Stimulated activated CD4-positive, alpha-beta T cell treated with anti-CD3 and anti-CD28 coated beads, Interleukin-4, amount 100 ng/mL, for 1 hour (primary cell): Measurements from ENCODE around the gene MYBBP1A.

ENCODE experiments used
- DNase-seq: peaks from one replicate; pipeline ENCODE4 v3.0.0-alpha.2; 2020

The MYBBP1A gene

DNA sequence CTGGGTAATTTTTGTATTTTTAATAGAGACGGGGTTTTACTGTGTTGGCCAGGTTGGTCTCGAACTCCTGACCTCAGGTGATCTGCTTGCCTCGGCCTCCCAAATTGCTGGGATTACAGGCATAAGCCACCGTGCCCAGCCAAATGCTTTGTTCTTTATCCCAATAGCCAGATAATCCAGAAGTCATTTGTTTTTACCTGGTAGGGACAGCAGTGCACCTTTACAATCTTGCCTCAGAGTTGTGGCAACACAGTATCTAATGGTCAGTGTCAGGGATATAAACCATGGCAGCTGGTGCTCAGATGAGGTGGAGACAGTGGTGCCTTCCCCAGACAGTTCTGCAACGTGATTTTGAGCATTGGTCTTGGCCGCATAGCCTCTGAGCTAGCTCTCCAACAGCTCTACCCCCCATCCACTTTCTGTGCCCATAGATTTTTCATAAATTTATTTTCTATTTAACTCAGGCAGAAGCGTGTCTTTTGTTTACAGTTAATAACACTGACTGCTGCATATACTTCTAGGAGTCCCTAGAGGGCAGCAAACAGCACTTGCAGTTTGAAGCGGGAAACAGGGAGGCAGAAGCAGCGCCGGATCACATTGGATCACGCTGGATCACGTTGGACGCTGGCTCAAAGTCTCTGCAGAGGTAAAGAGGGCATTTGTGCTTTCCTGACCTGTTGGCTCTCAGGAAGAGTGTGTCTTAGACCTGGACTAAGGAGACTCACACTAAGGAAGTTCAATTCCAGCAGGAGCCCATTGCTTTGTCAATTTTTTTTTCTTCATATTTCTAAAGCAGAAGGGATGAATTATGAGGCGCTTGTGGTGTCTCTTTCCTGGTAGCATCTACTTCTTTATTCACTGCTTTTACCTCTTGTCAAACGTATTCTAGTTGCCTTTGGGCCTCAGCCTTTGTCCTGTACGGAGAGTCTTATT is 10.3 kb upstream of the MYBBP1A start:
- peak; percentile 49 for DNase-seq

DNA sequence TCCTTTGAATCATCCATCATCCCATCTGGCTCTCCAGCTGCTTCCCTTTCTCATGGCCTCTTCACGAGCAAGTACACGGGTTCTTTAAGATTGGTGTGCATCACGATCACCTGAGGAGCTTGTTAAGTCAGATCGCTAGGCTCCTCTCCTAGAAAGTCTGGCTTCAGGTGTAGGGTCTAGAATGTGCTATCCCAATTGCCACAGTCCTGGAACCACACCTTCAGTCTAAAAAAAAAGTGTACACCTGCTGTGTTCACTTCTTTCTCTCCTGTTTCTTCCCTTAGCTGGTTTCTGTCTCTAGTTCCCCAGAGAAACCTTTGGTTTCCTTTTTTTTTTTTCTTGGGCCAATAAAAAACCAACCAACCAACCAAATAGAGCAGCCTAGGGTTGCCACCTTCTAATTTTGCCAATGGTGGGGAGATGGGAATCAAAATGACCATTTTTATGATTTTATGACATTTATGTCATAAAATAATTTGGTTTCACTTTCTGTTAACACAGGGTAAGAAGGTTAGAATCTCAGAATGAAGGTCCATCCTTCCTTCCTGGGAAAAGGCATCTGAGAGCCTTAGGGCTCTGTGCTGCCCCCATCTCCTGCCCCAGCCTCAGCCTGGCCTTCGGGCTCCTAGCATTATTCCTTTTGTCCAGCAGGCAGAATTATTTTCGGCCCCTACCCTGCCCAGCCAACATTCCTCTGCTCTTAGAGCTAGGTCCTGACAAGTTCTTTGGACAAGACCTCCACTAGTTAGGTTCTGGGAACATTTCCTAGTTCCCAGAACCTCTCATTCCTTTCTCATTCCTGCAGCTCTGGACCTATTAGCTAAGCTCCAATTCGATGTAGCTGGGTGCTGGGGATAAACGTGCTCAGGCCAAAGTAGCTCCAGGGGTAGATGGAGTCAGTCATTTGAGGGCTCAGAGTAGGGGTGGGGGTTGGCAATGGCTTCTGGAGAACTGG is 7.1 kb upstream of the MYBBP1A start:
- no peak for DNase-seq

DNA sequence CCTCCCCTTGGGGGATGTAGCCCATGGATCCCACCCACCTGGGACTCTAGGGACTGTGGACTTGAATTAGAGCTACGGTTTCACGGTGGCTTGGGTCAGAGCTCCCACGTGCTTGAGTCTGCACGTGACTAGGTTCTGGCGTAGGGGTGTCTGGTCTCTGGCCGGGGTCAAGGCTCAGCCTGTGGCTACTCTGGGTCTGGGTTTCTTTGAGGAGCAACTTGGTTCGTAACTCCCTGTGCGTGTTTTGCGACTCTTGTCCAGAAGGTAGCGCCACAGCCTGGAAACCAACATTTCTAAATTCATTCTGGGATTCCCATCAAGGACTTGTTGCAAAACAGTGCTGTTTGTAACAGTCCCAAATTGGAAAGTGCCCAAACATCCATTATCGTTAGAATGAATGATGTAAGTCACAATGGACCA is 5.7 kb upstream of the MYBBP1A start:
- no peak for DNase-seq

DNA sequence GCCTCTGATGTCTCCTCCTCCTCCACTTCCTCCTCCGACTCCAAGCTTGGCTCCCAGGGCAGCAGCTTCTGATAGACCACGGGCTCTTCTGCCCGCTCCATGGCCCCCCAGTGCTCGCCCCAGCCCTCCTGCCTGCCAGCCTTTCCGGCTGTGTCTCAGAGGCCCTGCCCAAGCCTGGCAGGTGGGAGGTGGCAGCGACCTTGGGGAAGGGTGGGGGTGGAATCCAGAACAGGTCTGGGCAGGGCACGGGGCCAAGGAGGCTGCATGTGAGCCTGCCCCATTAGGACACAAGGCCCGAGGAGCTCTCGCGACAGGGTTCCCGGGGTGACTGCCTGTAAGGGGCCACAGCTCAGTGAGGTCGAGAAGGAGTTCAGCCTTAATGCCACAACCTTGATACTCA is 5.2 kb upstream of the MYBBP1A start, which contains the start of gene GGT6:
Gene GGT6 (minus strand): TSS at position 157 of the 400 bp plus-strand sequence. CDS start 56 bp downstream, at position 101.
- no peak for DNase-seq

DNA sequence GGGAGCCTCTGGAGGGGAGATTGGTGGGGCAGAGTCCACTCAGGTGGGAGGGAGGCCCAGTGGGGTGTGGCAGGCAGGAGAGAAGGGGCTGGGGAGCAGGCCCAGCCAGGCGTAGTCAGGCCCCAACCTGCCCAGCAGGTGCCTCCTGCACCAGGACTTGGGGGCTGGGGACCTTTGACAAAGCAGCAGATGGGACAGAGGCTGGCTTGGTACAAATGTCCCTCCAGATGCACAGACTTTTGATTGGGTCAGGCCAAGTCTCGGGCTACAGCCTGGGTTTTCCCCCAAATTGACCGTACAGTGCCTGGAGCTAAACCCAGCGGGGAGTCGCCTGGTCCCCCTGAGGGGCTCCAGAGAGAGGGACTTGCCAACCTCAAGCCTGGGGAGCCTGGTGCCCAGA is 4.8 kb upstream of the MYBBP1A start:
- DNase-seq = no peak

DNA sequence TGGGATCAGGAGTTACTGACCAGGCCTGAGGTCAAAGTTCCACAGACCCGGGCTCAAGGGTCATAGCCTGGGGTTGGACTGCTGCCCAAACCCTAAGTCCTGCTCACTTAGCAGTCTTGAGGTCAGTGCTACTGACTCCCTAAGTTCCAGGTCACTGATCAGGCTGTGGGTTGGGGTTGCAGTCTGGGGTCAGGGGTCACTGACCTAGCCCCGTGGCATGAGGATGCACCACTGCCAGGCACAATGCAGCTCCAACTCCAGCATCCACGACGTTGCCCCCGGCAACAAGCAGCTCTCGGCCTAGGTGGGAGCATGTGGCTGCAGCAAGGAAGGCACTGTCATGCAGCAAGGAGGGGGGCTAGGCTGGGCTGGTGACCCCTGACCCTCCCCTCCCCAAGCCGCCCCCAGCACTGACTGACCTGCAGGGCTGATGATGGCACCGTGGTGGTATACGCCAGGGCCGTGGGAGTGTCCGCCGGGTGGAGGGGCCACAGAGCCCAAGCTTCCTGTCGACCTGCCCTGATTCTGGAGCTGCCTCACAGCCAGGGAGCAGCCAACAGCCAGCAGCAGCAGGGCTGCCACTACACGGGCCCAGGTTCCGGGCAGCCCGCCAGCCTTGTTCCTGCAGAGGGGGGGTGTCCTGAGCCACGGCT is 4.1 kb upstream of the MYBBP1A start:
- DNase-seq = no peak

DNA sequence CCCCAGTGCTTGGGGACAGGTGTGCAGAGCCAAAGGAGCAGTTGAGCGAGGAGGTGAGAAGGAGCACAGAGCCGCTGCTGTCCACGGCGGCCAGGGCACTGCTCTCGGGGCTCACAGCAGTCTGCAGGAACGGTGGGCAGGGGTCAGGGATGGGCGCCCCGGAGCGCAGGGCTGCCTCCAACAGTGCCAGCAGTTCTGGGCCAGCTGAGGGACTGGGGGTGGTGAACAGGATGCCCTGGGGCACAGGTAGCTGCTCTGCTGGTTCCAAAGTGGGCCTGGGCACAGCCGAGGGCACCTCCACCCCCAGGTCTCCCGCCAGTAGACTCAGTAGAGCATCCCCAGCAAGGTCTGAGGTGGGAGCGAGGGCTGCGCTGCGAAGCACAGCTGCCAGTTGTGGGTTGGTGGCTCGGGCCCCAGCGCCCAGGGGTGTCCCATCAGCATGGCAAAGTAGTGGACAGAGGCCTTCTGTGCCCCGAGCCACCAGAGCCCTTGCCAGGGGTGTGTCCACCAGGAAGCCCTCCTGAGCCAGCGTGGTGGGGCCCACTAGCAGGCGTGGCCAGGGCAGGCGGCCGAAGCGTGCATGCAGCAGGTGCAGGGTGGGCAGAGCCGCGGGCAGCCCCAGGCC is 3.3 kb upstream of the MYBBP1A start:
- no peak for DNase-seq

- DNase-seq = no peak
Observed at GRCh38 chr17:4557626-4558346, 2.6 kb upstream of the MYBBP1A start.

GRCh38 chr17:4556996-4557395 is 1.8 kb upstream of the MYBBP1A start:
- DNase-seq = no peak

DNA sequence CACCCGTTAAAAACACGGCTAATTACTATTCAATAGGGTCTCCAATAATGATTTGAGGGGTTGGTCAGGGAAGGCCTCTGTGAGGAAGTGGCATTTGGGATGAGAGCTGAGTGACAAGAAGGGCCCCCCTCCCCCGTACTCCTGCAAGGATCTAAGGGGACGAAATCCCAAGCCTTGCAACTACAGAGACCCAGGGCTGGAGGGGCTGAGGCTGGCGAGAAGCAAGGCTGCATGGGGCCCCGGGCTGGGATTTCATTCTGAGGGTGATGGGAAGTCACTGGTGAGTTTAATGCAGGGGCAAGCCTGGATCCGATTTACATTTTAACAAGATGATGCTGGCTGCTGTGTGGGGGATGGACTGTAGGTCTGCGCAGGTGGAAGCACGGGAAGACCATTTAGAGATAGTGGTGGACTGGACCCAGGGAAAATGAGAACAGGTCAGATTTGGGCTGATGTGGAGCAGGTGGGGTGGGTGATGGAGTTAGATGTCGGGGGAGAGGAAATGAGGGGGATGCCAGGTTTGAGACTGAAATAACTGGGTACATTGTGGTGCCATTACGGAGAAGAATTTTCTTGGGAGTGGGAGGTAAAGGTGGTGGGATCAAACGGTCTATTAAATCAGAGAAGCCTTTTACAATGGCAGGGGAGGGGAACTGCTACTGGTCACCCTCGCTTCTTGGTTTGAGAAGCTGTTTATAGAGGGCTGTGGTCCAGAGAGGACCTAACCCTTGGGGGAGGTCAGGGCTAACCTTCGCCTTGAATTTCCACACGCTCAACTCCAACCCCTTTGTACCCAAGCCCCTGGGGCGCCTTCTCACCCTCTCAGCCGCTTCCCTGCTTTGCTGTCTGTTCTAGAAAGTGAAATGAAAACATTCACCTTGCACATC is 932 bp upstream of the MYBBP1A start:
- no peak for DNase-seq

- DNase-seq = no peak
Observed at GRCh38 chr17:4554441-4554996, 665 bp downstream of the MYBBP1A start.

- DNase-seq = no peak
Observed at GRCh38 chr17:4553669-4554068, 1.5 kb downstream of the MYBBP1A start.

- DNase-seq = no peak
Observed at GRCh38 chr17:4551796-4552525, 3.2 kb downstream of the MYBBP1A start.

DNA sequence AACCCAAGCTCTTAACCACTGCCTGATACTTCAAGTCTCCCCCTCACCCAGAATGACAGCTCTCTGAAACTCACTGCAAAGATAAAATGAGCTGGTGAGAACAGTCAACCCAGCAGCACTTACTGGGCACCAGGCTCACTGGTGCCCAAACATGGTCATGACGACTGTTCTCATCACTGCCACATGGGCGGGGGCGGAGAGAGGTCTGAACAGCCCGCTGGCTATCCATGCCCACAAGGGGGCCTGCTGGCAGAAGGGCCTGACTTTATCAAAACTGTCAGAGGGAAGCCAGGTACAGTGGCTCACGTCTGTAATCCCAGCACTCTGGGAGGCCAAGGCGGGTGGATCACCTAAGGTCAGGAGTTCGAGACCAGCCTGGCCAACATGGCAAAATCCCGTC is 4.0 kb downstream of the MYBBP1A start:
- DNase-seq = no peak

DNA sequence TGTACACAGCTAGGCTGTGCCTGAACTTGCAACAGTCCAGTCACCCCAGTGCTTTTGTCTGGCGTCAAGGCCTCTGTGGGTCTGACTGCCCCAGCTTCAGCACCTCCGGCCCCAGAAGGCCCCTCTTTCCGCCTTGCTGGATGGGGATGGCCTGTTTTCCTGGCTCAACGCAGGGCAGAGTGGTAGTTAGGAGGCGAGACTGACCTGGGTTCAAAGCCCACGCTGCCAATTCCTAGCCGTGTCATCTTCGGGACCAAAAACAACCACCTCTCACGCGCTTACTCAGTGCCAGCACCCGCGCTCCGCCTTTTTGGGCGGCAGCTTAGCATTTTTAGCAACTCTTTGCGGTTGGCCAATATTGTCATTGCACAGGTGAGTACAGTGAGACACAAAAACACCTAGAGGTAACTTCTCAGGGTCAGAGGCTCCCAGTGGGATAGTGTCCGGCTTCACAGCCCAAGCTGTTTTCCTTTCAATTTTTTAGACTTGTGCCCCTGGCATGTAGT is 4.6 kb downstream of the MYBBP1A start:
- no peak for DNase-seq

DNA sequence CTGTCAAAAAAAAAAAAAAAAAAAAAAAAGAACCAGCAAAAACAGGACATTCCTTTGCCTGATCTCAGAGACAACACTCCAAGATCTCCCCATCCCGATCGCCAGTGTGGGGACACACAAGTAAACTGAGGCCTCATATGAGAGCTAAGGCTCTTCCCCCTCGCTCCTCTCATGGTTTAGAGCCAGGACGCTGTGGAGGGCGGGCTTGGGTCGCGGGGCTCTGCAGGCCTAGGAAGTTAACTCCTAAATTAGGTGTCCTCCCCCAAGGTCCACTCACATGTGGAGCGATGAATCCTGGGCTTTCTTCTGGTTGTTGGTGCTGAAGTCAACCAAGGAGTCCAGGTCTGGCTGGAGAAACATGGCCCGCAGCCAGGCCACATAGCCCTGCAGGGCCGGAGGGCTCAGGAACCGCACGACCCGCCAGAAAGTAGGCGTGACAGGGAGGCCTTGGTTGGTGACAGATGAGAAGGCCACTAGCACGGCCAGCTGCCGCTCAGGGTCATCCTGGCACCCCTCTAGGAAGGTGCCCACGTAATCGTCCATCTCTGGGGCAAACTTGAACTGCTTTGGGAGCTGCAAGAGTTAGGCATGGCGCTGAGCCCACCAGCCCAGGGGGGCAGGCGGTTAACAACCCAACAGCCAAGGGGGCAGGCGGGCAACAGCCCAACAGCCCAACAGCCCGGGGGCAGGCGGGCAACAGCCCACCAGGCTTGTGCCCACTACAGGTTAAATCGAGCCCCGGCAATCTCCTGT is 5.2 kb downstream of the MYBBP1A start:
- DNase-seq = no peak

GRCh38 chr17:4548721-4549531 is 6.3 kb downstream of the MYBBP1A start:
- no peak for DNase-seq

DNA sequence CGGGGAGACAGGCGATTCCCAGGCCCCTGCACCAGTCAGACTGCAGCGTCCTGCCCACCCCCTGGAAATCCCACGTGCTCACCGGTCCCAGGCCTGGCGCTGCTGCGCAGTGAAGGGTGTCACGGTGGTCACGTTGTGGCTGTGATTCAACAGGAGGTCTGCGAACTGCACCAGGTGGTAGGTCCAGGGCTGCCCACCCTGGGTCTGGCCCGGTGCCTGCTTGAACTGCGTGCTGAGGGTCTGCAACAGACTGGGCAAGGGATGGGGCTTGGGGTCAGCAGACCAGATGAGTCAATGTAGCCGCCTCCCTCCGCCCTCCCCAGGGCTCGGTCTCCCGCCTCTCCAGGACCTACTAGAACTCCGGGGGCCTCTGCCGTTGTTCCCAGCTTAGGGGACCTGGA is 7.1 kb downstream of the MYBBP1A start:
- DNase-seq = no peak
